Activated T-cell treated with anti-CD3 and anti-CD28 coated beads for 1 hour (primary cell): Measurements from ENCODE around the gene GRIFIN.
A peak's percentile ranks its signal among the peaks of the same experiment; 100 is the strongest.

Experiments used
- DNase-seq: peaks from one replicate; pipeline ENCODE4 v3.0.0-alpha.2; 2020; ENCODE audit warnings: low read depth

GRIFIN gene

GRCh38 chr7:2432910-2433712 is 43.1 kb downstream of the GRIFIN start:
- no peak for DNase-seq

DNA sequence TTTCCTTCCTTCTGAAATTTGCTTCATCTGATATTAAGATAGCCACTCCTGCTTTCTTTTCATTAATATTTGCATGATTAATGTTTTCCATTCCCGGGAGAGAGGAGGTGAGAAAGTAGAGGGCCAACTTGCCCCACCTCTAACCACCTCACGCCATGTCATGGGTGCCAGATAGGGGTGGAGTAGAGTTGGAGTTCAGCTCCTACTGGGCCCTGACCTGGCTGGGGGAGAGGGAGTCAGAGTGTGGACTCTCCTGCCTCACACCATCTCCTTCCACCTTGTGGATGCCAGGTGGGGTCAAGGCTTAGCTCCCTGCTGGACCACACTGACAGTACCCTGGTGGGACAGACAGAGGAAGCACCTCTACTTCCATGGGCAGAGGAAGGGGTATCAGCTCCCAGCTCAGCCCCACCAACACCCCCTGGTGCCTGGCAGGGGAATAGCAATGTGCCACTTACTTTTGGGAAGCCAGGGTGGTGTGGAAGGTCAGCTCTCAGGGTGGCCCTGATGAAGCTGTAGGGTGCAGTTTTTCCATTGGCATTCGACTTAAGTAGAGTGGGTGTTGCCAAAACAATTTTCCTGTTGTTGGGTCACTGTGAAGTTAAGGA is 44.8 kb downstream of the GRIFIN start:
- peak; percentile 22 for DNase-seq

DNA sequence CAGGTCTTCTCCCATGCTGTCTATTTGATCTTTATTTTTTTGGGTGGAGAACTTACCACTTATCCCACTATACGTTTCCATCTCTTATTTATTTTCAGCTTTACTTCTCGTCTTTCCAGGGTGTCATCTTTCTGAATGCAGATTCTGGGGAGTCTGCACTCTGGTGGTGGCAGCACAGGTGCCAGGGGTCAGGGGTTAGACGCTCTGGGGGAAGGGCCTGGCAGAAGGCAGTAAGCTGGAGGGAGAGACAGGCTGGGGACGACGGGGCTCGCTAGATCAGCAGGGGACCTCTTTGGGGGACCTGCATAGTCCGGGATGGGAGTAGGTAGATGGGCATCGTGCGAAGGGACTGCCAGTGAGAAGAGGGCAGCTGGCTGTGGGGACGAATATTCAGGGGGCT is 50.4 kb downstream of the GRIFIN start:
- no peak for DNase-seq
